CD4-positive, alpha-beta T cell treated with Interleukin-21 for 1 hour (primary cell): Measurements from ENCODE around the gene EPOP.
"Not testable (repeated sequence)": the region's sequence is repeated elsewhere in the genome, so short reads cannot be mapped to it uniquely, and the experiment has no call there.

Source experiments
- DNase-seq: peaks from one replicate; pipeline ENCODE4 v3.0.0-alpha.2; 2020

EPOP gene

GRCh38 chr17:38672788-38673706 is 1.7 kb downstream of the EPOP start:
- no peak for DNase-seq

GRCh38 chr17:38671939-38672720 is 2.6 kb downstream of the EPOP start:
- no peak for DNase-seq

GRCh38 chr17:38669520-38669919 is 5.2 kb downstream of the EPOP start:
- DNase-seq: no peak

- DNase-seq: no peak
Observed at GRCh38 chr17:38667787-38668122, 7.0 kb downstream of the EPOP start.

- DNase-seq: peak; percentile 65
Observed at GRCh38 chr17:38667099-38667786, 7.5 kb downstream of the EPOP start.

- no peak for DNase-seq
Observed at GRCh38 chr17:38663964-38664644, 10.7 kb downstream of the EPOP start.

- peak; percentile 31 for DNase-seq
Observed at GRCh38 chr17:38663125-38663751, 11.5 kb downstream of the EPOP start.

GRCh38 chr17:38660097-38661025 is 14.4 kb downstream of the EPOP start:
- DNase-seq: no peak

- no peak for DNase-seq
Observed at GRCh38 chr17:38659415-38659814, 15.3 kb downstream of the EPOP start.

GRCh38 chr17:38658741-38659345 is 15.9 kb downstream of the EPOP start:
- no peak for DNase-seq

GRCh38 chr17:38657824-38658740 is 16.7 kb downstream of the EPOP start:
- DNase-seq: no peak

GRCh38 chr17:38656959-38657823 is 17.6 kb downstream of the EPOP start:
- no peak for DNase-seq

GRCh38 chr17:38654411-38655398 is 20.1 kb downstream of the EPOP start:
- no peak for DNase-seq

- DNase-seq: no peak
Observed at GRCh38 chr17:38653679-38654078, 21.1 kb downstream of the EPOP start.

- no peak for DNase-seq
Observed at GRCh38 chr17:38653230-38653629, 21.5 kb downstream of the EPOP start.

GRCh38 chr17:38650653-38651173 is 24.0 kb downstream of the EPOP start:
- DNase-seq: not testable (repeated sequence)

- no peak for DNase-seq
Observed at GRCh38 chr17:38637951-38638350, 36.8 kb downstream of the EPOP start.
